Measurements from ENCODE around the gene TMC3. TPM values are rescaled to one million over a fixed set of nuclear protein-coding genes. Genes with fewer than 3 reads are reported as not detected.
"Not testable (repeated sequence)": the region's sequence is repeated elsewhere in the genome, so short reads cannot be mapped to it uniquely, and the experiment has no call there.

TMC3 gene
- total RNA-seq, 2 donors from 2014 or later = not detected

DNA sequence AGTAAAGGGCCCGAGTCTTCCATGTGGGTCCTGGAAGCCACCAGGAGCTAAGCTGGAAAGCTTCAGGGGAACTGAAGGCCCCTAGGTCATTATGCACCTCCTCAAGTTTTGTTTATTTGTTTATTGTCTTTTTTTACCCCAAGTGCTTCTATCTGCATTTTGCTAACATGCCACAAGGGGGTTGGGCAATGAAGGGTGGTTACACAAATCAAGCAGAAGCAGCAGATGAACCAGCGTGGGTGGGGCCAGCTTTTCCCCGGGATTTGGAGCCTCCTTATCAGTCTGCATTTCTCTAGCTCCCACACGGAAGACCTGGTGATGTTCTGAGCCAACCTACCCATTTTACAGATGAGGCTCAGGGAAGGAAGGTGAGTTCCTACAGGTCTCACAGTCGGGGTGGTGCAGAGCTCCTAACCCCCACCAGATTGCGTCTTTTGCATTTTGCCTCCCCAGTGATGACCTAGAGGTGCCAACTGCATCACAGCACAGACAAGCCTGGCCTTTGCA is 16.8 kb downstream of the TMC3 start:
- intact Hi-C loops (cut with DNase I) = no loop called here
- ATAC-seq (no peak), DNase-seq (no peak)

DNA sequence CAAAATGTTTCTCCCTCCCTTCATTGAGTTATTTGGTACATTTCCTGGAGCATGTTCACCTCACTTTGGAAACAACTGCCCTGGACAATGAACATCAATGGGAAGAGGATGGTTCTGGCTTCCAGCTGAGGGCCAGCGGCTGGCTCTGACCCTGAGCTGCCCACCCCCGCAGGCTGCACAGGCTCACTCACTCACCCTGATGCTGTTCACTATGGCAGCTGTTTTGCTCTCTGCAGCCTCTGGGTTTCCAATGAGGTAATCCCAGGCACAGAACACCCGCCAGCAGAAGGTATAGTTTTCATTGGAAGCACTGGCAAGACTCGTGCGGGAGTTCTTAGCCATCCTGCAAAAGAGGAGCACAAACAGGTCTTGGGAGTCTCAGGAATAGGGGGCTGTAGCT is 17.8 kb downstream of the TMC3 start:
- ATAC-seq (no peak), DNase-seq (no peak)
- intact Hi-C loops (cut with DNase I) = no loop called here

DNA sequence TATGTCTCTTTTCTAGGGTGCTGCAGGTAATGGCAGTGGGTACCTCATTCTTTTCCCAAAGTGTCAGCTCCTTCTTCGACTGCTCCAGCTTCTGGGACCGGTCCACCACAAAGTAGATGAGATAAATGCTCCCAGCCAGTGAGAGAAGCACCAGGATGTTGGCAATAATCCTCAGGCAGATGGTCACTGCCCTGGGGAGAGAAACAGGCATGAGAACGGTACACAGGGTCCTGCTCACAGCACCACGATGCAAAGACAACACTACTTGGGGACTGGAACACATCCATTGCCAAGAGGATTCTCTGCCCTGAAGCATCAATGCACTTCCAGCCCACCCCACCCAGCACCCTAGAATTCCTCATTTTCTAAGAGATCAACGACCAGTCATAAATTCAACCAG is 22.4 kb downstream of the TMC3 start:
- DNase-seq = no peak
- intact Hi-C loops (cut with DNase I) = no loop called here
- ATAC-seq = no peak

DNA sequence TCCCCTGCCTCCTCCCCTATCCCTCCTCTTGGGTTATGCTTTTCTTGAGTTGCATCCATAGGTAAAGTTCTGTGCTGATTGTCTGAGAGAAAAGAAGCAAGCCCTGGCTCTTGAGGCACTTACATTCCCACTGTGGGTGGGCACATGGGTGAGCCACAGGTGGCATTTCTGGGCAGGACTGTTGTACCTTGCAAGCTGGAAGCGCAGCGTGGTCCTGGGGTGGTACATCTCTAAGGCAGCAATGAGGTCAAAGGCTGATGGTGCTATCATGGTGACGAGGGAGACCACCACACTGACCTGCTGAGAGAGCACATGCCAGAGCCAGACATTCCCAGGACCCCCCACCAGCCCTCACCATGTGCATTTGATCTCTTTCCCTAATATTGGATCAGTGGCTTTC is 24.7 kb downstream of the TMC3 start:
- DNase-seq (no peak), ATAC-seq (no peak)
- intact Hi-C loops (cut with DNase I) = no loop called here

DNA sequence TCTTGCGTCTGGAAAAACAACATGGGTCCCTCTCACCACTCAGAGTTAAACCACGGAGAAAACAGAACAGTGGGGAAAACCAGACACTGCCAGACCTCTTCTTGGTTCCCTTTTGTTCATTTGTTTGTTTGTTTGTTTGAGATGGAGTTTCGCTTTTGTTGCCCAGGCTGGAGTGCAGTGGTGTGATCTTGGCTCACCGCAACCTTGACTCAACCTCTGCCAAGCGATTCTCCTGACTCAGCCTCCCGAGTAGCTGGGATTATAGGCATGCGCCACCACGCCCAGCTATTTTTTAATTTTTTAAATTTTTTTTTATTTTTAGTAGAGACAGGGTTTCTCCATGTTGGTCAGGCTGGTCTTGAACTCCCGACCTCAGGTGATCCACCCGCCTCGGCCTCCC is 25.3 kb downstream of the TMC3 start:
- ATAC-seq; DNase-seq; intact Hi-C loops (cut with DNase I): not testable (repeated sequence)

DNA sequence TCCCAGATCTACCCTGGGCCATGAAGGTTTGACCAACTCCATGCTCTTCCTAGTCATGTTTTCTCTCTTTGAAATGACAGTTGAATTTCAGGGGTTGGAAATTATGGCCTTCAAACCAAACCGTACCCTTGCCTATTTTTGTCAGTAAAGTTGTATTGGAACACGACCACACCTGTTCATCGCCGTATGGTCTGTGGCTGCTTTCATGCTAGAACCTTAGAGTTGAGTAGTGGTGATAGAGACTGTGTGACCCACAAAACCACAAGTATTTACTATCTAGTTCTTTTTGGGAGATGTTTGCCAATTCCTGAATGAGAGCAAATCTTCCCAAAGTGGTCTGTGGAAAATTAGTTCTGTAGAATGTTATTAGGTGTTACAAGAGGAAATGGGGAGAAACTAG is 26.1 kb downstream of the TMC3 start:
- intact Hi-C loops (cut with DNase I) = no loop called here
- ATAC-seq (no peak), DNase-seq (no peak)

DNA sequence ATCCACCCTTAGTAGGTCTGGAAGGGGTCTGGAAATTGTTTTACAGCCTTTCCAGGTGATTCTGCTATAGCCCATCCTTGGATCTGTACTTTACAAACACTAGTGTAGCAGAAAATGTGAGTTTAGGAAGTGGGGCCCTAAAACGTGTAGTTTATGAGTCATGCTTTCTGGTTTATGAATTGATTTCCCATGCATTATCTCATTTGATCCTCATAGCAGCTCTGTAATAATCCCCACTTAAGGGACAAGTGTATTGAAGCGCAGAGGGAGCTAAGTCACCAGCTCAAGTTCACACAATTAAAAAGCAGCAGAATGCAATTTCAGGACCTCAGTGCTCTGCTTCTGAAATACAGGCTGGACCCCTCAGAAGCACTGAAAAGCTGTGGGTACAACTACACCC is 27.4 kb downstream of the TMC3 start:
- ATAC-seq (no peak), DNase-seq (no peak)
- intact Hi-C loops (cut with DNase I) = no loop called here

DNA sequence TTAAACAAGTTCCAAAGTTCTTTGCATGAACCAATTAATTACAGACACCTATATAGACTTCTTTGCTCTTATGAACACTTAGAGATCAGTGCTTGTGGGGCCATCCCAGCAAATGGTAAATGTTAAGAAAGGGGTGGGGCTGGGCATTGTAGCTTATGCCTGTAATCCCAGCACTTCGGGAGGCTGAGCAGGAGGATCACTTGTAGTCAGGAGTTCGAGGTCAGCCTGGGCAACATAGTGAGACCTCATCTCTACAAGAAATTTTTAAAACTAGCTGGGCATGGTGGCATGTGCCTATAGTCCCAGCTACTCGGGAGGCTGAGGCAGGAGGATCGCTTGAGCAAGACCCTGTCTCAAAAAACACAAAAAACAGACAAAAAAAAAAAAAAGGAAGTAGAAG is 30.6 kb downstream of the TMC3 start:
- DNase-seq (no peak), ATAC-seq (no peak)
- intact Hi-C loops (cut with DNase I) = no loop called here

DNA sequence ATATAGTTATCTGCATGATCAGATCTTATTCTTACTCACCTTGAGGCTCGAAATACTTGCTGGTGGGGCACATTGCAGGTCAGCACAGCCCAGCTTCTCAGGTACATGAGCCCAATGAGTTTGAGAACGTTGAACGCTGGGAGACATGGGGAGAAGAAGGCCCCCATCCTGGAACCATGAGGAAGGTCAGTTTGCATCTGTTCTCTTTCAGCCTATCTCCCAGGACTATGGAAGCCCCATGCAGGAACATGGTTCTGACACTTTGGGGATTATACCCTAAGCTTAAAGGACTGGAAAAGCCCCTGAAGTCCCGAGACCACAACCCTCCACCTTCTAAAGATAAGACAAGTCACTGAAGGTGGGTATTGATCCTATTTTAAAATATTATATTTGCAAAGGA is 32.7 kb downstream of the TMC3 start:
- ATAC-seq = no peak
- DNase-seq = no peak
- intact Hi-C loops (cut with DNase I) = no loop called here

DNA sequence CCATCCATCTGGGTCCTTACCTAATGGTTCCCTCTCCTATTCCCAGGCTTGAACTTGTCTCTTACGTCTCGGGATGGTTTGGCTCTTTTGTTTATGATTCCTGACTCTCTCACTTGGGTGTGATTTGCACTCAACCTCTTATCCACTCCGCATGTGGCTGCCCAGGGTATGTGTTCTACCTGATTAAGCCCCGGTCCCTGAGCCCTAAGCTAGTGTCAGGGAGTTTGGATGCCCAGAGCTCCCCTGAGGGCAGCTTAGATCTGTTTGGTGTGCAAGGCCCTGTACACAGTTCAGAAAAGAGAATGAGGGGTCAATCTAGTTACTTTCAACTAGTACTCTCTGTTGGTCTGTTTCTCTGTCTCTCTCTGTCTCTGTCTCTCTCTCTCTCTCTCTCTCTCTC is 34.2 kb downstream of the TMC3 start:
- ATAC-seq (no peak), DNase-seq (no peak)
- intact Hi-C loops (cut with DNase I) = loop anchor here in 1 of 2 donors (10.0 kb wide), 1 partner anchor 55 kb away; no protein-coding TSS in a partner anchor

DNA sequence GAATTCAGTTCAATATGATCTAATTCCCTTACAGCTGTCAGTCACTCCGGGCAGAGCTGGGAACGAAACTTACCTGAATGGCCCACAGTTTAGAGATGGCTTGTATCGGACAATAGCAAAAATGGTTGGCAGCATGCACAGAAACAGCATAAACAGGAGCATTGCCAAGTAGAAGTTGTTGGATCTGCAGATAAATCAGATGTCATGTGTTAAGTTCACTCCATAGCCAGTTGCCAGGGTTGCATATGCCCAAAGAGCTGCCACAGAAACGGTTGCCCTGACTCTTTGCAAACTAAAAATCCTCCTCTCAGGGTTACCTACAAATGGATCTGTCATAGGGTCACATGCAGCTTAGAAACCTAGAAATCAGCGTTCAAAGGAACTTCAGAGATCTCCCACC is 34.7 kb downstream of the TMC3 start:
- no peak for ATAC-seq
- intact Hi-C loops (cut with DNase I) = loop anchor here in 1 of 2 donors (10.0 kb wide), 1 partner anchor 55 kb away; no protein-coding TSS in a partner anchor
- DNase-seq = no peak

DNA sequence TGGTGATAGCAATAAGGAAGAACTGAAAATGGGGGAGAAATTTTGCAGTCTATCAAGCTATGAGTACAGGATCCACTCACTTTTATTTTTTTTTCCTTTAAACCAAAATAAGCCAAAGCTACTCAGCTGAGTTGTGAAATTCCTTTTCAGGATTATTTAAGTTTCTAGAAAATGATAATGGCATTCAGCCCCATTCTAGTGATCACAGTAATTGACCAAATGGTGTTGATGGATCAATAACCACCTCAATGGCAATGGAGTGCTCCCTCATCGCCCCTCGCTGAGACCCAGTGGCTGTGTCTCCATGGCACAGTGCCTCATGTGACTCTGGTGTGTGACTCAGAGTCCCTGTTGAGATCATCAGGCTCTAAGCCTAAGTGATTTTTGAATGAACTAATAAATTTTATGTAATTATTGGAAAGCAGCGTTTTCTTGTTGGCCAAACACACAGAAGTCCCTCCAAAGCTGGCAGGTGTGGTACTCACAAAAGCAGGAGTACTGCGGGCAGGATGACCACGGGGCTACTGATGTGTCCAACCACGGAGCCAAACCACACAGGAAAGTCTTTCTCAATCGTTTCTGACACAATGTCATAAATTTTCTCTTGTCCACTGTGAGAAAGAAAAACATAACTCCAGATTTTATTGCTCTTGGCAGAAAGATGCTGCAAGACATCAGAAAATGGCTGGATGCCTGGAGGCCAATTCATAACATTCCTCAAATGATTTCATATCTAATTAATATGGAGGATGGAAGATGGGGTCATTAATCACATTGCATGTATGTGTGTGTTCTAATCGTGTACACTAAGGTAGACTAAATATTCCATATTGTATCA is 35.6 kb downstream of the TMC3 start:
- DNase-seq (peak; percentile 51), ATAC-seq (peak; percentile 63 to 73)
- intact Hi-C loops (cut with DNase I) = loop anchor here in 1 of 2 donors (10.0 kb wide), 1 partner anchor 54 kb away; no protein-coding TSS in a partner anchor

DNA sequence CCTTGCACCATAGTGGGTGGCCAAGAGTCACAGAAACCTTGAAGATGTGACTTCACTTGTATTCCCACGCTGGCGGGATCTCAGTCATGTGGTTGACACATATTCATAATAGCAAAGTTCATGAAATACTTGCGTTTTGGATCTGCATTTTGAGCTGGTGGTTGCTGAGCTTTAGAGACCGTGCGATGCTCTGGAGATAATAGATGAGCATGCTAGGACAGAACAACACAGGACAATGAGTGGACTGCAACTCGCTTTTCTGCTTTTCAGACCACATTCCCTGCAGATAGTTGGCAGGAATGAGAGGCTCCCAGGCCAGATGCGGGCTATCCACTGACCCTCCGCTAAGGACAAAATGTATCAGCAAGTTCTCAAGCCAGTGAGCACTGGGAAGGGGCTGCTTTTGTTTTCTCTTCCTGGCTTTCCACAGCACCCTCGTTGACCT is 36.3 kb downstream of the TMC3 start:
- intact Hi-C loops (cut with DNase I) = loop anchor here in 1 of 2 donors (10.0 kb wide), 1 partner anchor 53 kb away; no protein-coding TSS in a partner anchor
- ATAC-seq (peak; percentile 25 to 41), DNase-seq (no peak)

DNA sequence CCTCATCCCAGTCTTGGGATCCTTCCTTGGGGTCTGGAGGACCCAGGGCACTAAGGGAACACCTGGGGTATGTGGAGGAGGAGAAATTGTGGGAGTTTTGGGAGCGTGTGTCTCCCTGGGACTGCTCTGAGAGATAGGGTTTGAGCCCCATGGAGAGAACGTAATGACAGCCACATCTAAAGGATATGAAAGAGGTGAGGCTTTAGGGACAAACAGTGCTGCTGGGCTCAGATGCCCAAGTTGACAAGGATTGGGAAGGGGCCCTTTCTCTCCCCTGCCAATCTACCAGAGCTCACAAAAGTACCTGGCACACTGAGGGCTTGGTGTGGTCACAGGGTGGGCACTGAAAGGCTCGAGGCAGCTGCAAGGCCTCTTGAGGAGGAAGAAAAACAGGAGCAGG is 36.8 kb downstream of the TMC3 start:
- intact Hi-C loops (cut with DNase I) = loop anchor here in 1 of 2 donors (10.0 kb wide), 1 partner anchor 52 kb away; no protein-coding TSS in a partner anchor
- no peak for ATAC-seq

DNA sequence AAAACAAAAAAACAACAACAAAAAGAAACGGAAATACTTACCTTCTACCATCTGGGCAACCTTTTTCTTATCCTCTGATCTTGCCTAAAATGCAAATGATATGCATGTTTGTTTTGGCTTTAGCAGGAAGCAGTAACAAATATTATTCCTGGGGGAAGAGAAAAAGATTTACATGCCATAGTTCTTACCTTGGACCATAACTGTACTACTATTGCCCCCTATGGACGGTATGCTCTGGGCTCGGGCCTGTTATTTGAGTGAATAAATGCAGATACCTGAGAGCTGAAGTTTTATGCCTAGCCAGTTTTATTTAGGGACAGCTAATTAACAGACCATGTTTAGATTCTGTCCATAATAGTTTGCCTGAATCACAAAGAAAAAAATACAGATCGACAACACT is 37.4 kb downstream of the TMC3 start:
- intact Hi-C loops (cut with DNase I) = loop anchor here in 1 of 2 donors (10.0 kb wide), 1 partner anchor 52 kb away; no protein-coding TSS in a partner anchor
- DNase-seq = no peak
- ATAC-seq = no peak

More for the DNA sequence above, 36.8 kb downstream of the TMC3 start:
- no peak for DNase-seq

DNA sequence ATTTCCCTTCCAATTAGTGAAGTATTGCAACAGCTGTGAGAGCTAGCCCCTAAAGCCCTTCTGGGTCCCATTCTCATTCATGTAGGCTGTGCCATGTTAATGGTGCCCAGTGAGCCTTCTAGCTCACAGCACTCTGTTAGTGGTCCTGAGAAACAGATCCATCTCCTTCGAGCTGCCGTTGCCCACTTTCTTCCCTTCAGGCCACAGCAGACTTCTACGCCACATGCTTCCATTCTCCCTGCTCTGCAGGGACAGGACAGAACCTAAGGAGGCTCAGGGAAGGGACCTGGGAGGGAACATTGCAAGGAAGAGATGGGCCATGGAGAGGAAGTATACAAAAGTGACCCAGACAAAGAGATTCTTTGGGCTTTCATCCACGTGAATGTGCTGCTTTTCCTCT is 38.4 kb downstream of the TMC3 start:
- intact Hi-C loops (cut with DNase I) = loop anchor here in 1 of 2 donors (10.0 kb wide), 1 partner anchor 51 kb away; no protein-coding TSS in a partner anchor
- ATAC-seq (no peak), DNase-seq (no peak)

DNA sequence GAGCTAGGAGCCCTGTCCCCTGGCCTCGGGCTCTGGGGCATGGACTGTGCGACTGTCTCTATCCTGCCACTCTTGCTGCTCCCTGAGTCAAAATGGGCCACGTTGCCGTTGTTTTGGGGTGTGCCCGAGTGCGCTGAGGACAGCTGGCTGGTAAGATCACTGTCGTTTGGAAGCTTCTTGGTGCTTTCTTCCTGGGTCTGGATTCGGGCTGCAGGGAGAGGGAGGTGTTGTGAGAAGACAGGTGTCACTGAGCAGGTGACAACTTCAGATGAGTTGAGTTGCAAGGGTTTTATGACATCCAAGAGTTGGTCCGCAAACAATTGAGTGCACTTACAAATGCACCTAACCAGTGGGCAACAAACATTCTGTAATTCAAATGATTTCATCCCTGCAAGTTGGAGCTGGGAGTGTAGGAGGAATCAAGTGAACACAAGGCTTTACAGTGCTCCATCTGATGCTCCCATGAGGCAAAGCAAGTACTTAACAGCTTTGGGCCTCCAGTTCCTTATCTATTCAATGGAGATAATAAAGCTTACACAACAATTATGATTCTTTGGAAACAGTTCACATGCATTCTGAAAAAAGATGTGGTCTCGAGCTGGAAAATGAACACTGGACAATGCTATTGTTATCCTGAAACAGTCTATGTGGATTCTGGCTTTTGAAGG is 39.1 kb downstream of the TMC3 start:
- DNase-seq = no peak
- ATAC-seq = peak in 1 of 2 donors; percentile 34
- intact Hi-C loops (cut with DNase I) = loop anchor here in 1 of 2 donors (10.0 kb wide), 1 partner anchor 50 kb away; no protein-coding TSS in a partner anchor

DNA sequence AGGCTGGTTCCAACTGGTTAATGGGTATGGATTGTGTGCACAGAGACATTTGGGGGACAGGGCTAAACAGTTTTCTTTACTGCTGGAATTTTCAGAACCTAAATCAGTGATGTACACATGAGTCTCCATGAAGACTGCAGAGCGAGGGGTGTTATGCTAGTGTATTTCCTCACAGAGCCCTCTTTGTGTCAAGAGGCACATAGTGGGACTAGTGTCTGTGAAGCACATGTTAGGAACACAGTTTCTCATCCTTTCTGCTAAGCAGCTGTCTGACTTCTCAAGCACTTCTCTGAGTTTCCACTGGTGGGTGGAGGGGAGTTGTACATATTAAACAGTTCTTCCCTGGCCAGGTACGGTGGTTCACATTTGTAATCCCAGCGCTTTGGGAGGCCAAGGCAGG is 40.6 kb downstream of the TMC3 start:
- intact Hi-C loops (cut with DNase I) = loop anchor here in 1 of 2 donors (10.0 kb wide), 1 partner anchor 49 kb away; no protein-coding TSS in a partner anchor
- ATAC-seq (no peak), DNase-seq (no peak)

DNA sequence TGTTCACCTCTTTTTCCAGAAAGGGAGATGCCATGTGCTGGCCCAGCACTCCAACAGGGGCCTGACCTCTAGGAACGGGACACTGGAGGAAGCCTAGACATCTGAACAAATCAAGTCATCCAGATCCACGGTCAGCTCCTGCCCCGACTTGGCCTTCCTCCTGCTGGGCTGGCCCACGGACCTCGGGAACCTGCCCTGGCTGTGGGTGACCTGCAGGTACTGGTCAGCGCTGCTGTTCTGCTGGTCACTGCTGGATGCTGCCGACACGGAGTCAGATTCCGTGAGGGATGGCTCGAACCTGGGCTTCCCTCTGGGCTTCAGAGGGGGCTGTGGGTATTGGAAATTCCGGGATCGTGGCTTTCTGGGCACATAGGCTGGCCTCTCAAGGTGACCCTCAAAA is 41.7 kb downstream of the TMC3 start:
- ATAC-seq = no peak
- DNase-seq = no peak
- intact Hi-C loops (cut with DNase I) = loop anchor here in 1 of 2 donors (10.0 kb wide), 1 partner anchor 48 kb away; no protein-coding TSS in a partner anchor

DNA sequence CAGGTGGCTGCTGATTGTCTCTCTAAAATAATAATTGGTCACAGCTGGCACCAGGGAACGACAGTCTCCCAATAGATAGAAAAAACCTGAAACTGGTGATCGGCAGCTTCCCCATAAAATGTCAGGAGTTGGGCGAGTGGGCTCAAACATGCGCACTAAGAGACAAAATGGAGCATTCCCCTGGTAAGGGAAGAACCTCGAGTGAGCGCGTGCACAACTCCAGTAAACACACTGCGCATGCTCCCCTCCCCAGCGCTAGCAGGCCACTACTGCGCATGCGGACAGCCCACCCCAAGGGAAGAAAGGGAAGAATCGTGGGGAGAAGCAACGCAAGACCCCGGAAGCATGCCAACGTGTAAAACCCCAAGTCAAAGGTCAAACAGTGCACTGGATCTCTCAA is 42.4 kb downstream of the TMC3 start:
- no peak for DNase-seq
- intact Hi-C loops (cut with DNase I) = loop anchor here in 1 of 2 donors (10.0 kb wide), 1 partner anchor 47 kb away; no protein-coding TSS in a partner anchor
- ATAC-seq = no peak

Data from left cardiac atrium (tissue), 4 donors.